Left cardiac atrium (tissue), 4 donors: ENCODE measurements around the gene CDK14. TPM values are rescaled to one million over a fixed set of nuclear protein-coding genes. Genes with fewer than 3 reads are reported as not detected.

Source experiments
- ATAC-seq, 2 donors: fragments of 200-7000 bp; cut with Tn5 transposase; one replicate each; pipeline ENCODE4 v1.9.1; 2020; ENCODE audit warnings: mild to moderate bottlenecking in 2 of 2, moderate library complexity in 2 of 2
- DNase-seq: peaks from one replicate; pipeline ENCODE4 v3.0.0-alpha.2; 2020
- intact Hi-C, 2 donors: fragments of 100-400 bp; cut with DNase I; formaldehyde crosslinking; loops; one replicate each; pipeline versions ENCODE4 v1.14.1 to v1.15.1; 2022 to 2023
- total RNA-seq, 2 donors: library from RNA; stranded (reverse); fragmentation: NEBNext Ultra II Directional; extraction: Animal tissue kit (Norgen Biotek cat#: 25700); gene quantifications; one replicate each; pipeline ENCODE4 v1.2.1, GENCODE V29; 2021
- donor health status: DM: no; HTN: yes; CAD: no.
- donor health status: DM: no; HTN: yes; CAD: no; lungs with severe emphysema.
- donor health status: DM: yes; HTN: yes; CAD: no.
- donor health status: Dilated cardiomyopathy.

The CDK14 gene
- total RNA-seq, 2 donors from 2014 or later: 35.9 to 53.5 TPM

- no peak for ATAC-seq
- no peak for DNase-seq
- intact Hi-C loops: no loop called here
Measured at GRCh38 chr7:91206361-91206960, 610.3 kb downstream of the CDK14 start.

- intact Hi-C loops: no loop called here
- DNase-seq: no peak
- peak; percentile 59 to 77 for ATAC-seq
Measured at GRCh38 chr7:91212582-91212981, 616.5 kb downstream of the CDK14 start.

- DNase-seq: no peak
- no peak for ATAC-seq
- intact Hi-C loops: no loop called here
Measured at GRCh38 chr7:91226411-91226810, 630.3 kb downstream of the CDK14 start.

GRCh38 chr7:91228327-91228726, 632.2 kb downstream of the CDK14 start:
- intact Hi-C loops: no loop called here
- ATAC-seq (no peak), DNase-seq (no peak)

- ATAC-seq (no peak), DNase-seq (no peak)
- intact Hi-C loops: no loop called here
Measured at GRCh38 chr7:91228927-91229558, 632.9 kb downstream of the CDK14 start.

- DNase-seq (no peak), ATAC-seq (no peak)
Measured at GRCh38 chr7:91230100-91230499, 634.0 kb downstream of the CDK14 start.

GRCh38 chr7:91230503-91230902, 634.4 kb downstream of the CDK14 start:
- intact Hi-C loops: no loop called here
- ATAC-seq: no peak
- DNase-seq: no peak

More at GRCh38 chr7:91230100-91230499, 634.0 kb downstream of the CDK14 start:
- intact Hi-C loops: no loop called here

GRCh38 chr7:91233212-91233611, 637.1 kb downstream of the CDK14 start:
- ATAC-seq (no peak), DNase-seq (no peak)
- intact Hi-C loops: no loop called here

- no peak for ATAC-seq
- no peak for DNase-seq
- intact Hi-C loops: no loop called here
Measured at GRCh38 chr7:91235211-91235832, 639.2 kb downstream of the CDK14 start.

- intact Hi-C loops: no loop called here
- ATAC-seq: peak in 1 of 2 donors; percentile 51
- DNase-seq: no peak
Measured at GRCh38 chr7:91239171-91239604, 643.1 kb downstream of the CDK14 start.

GRCh38 chr7:91239772-91240171, 643.7 kb downstream of the CDK14 start:
- no peak for DNase-seq
- intact Hi-C loops: no loop called here

GRCh38 chr7:91240376-91240941, 644.3 kb downstream of the CDK14 start:
- ATAC-seq (peak; percentile 49 to 59), DNase-seq (no peak)
- intact Hi-C loops: no loop called here

More at GRCh38 chr7:91239772-91240171, 643.7 kb downstream of the CDK14 start:
- ATAC-seq: no peak

- intact Hi-C loops: no loop called here
- peak in 1 of 2 donors; percentile 51 for ATAC-seq
- DNase-seq: no peak
Measured at GRCh38 chr7:91242097-91242844, 646.1 kb downstream of the CDK14 start.

- intact Hi-C loops: no loop called here
- ATAC-seq (no peak), DNase-seq (no peak)
Measured at GRCh38 chr7:91243591-91244301, 647.6 kb downstream of the CDK14 start.

GRCh38 chr7:91247500-91247899, 651.4 kb downstream of the CDK14 start:
- intact Hi-C loops: no loop called here
- DNase-seq: no peak
- ATAC-seq: no peak

- intact Hi-C loops: no loop called here
- ATAC-seq: peak in 1 of 2 donors; percentile 12
- DNase-seq: no peak
Measured at GRCh38 chr7:91248996-91249395, 652.9 kb downstream of the CDK14 start.

GRCh38 chr7:91249506-91250233, 653.5 kb downstream of the CDK14 start:
- peak in 1 of 2 donors; percentile 65 for ATAC-seq
- no peak for DNase-seq
- intact Hi-C loops: no loop called here

- intact Hi-C loops: no loop called here
- ATAC-seq: no peak
Measured at GRCh38 chr7:91250706-91251105, 654.6 kb downstream of the CDK14 start.

More at GRCh38 chr7:91250706-91251105, 654.6 kb downstream of the CDK14 start:
- DNase-seq: no peak
